ENCODE data around the gene FAM174B.

Gene FAM174B

GRCh38 chr15:92625251-92625980, 30.2 kb downstream of the FAM174B start:
- no peaks in the 10 kb centered on the region for H3K27me3 ChIP-seq (ENCODE audit: insufficient read depth, poor library complexity, severe bottlenecking)
- TF ChIP-seq, protein P1, sequence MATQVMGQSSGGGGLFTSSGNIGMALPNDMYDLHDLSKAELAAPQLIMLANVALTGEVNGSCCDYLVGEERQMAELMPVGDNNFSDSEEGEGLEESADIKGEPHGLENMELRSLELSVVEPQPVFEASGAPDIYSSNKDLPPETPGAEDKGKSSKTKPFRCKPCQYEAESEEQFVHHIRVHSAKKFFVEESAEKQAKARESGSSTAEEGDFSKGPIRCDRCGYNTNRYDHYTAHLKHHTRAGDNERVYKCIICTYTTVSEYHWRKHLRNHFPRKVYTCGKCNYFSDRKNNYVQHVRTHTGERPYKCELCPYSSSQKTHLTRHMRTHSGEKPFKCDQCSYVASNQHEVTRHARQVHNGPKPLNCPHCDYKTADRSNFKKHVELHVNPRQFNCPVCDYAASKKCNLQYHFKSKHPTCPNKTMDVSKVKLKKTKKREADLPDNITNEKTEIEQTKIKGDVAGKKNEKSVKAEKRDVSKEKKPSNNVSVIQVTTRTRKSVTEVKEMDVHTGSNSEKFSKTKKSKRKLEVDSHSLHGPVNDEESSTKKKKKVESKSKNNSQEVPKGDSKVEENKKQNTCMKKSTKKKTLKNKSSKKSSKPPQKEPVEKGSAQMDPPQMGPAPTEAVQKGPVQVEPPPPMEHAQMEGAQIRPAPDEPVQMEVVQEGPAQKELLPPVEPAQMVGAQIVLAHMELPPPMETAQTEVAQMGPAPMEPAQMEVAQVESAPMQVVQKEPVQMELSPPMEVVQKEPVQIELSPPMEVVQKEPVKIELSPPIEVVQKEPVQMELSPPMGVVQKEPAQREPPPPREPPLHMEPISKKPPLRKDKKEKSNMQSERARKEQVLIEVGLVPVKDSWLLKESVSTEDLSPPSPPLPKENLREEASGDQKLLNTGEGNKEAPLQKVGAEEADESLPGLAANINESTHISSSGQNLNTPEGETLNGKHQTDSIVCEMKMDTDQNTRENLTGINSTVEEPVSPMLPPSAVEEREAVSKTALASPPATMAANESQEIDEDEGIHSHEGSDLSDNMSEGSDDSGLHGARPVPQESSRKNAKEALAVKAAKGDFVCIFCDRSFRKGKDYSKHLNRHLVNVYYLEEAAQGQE (IDR thresholded peaks at IDR 0.05; ENCODE audit: insufficient replicate concordance, low read depth): no peak
- TF ChIP-seq GABPA (IDR thresholded peaks at IDR 0.05; ENCODE audit: low read depth) (no peak), POLR2AphosphoS5 (IDR thresholded peaks at IDR 0.05; ENCODE audit: low read depth) (no peak), CTCF (IDR thresholded peaks at IDR 0.05; ENCODE audit: insufficient read depth, low read length) (no peak), SPI1 (IDR thresholded peaks at IDR 0.05; ENCODE audit: borderline replicate concordance, low read depth) (no peak)
- H3K4me3 ChIP-seq (replicated peaks; ENCODE audit: insufficient read depth, low read length): no peak overlapping the region
- no peak overlapping the region for H3K27ac ChIP-seq (replicated peaks)
- DNase-seq (ENCODE audit: low read depth in 1 of 2, low spot score in 1 of 2): no peak

DNA sequence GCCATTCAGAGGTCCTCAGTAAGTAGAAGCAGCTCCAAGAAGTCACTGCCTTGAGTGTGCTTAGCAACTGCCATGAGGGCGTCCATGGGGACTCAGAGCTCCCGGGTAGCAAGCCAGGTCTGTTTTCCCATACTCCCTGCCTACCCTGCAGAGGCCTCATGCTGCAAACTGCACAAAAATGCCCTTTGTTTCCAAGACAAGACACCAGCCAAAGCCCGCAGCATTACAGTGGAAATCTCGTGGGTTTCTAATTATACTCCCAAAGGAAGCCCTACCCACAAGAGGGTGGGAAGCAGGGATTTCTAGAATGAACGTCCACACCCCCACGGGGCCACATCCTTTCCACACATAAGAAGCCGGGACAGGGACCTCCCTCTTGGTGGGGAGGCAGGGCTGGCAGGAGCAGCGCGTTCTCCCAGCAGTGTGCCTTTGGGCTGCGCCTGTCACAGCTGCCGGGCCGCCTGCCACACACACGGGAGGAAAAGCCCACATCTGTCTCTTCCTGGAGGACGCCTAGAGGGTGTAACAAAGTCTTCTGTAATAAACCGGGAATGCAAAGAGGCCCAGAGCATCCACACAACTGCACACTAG, 31.1 kb downstream of the FAM174B start:
- no peaks in the 10 kb centered on the region for H3K27me3 ChIP-seq (ENCODE audit: insufficient read depth, poor library complexity, severe bottlenecking)
- DNase-seq (ENCODE audit: low read depth in 1 of 2, low spot score in 1 of 2): no peak
- H3K27ac ChIP-seq (replicated peaks): no peak overlapping the region
- TF ChIP-seq CTCF (IDR thresholded peaks at IDR 0.05; ENCODE audit: insufficient read depth, low read length): no peak
- TF ChIP-seq GABPA (IDR thresholded peaks at IDR 0.05; ENCODE audit: low read depth): no peak
- TF ChIP-seq POLR2AphosphoS5 (IDR thresholded peaks at IDR 0.05; ENCODE audit: low read depth): no peak
- TF ChIP-seq, protein P1 (IDR thresholded peaks at IDR 0.05; ENCODE audit: insufficient replicate concordance, low read depth): no peak
- TF ChIP-seq SPI1 (IDR thresholded peaks at IDR 0.05; ENCODE audit: borderline replicate concordance, low read depth): no peak
- no peak overlapping the region for H3K4me3 ChIP-seq (replicated peaks; ENCODE audit: insufficient read depth, low read length)

- Histone ChIP-seq H3K27ac (replicated peaks) (no peak overlapping the region), H3K27me3 (ENCODE audit: insufficient read depth, poor library complexity, severe bottlenecking) (no peaks in the 10 kb centered on the region), H3K4me3 (replicated peaks; ENCODE audit: insufficient read depth, low read length) (no peak overlapping the region)
- no peak for DNase-seq (ENCODE audit: low read depth in 1 of 2, low spot score in 1 of 2)
- TF ChIP-seq, protein P1 (IDR thresholded peaks at IDR 0.05; ENCODE audit: insufficient replicate concordance, low read depth): no peak
- no peak for TF ChIP-seq SPI1 (IDR thresholded peaks at IDR 0.05; ENCODE audit: borderline replicate concordance, low read depth)
- TF ChIP-seq CTCF (IDR thresholded peaks at IDR 0.05; ENCODE audit: insufficient read depth, low read length): no peak
- TF ChIP-seq POLR2AphosphoS5 (IDR thresholded peaks at IDR 0.05; ENCODE audit: low read depth): no peak
- TF ChIP-seq GABPA (IDR thresholded peaks at IDR 0.05; ENCODE audit: low read depth): no peak
Observed at GRCh38 chr15:92623435-92623834, 32.1 kb downstream of the FAM174B start.

Data from HL-60 (cell line).